ENCODE measurements around the gene CNOT9.

The CNOT9 gene

DNA sequence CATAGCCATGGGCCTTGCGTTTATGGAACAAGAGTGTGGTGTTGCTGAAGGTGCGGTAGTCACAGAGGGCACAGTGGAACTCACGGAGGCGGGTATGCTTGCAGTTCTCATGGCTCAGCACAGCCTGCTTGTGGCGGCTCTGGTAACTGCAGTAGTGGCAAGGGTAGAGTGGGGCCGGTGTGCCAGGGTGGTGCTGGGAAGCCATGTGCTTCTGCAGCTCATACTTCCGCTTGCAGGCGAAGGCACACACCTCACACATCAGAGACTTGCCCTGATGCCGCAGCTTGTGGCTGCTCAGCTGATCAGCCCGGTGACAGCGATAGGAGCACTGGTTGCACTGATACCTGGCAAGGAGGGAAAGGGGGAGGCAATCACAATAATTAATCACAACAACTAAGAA is 76.1 kb downstream of the CNOT9 start:
- no peak for TF ChIP-seq GATA1 (IDR thresholded peaks at IDR 0.05; ENCODE audit: low read depth, low read length)
- no peak for TF ChIP-seq POLR2A (IDR thresholded peaks at IDR 0.05; ENCODE audit: low read length)
- no peak for DNase-seq

DNA sequence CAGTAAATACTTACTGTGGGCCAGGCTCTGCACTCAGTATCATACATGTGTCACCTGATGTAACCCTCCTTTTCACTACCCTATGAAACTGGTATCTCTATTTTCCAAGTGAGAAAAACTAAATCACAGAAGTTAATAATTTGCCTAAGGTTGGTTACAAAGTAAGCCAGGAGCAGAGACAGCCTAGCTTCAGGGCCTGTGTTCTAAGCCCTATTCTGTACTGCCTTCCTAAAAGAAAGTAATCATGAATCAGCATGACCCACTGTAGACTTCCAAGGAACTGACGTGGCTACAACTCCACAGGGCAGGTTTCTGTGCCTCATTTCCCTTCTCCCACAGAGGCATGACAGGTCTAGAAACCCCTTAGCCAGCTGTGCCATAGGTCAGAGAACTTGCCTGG is 76.5 kb downstream of the CNOT9 start:
- no peak for TF ChIP-seq GATA1 (IDR thresholded peaks at IDR 0.05; ENCODE audit: low read depth, low read length)
- TF ChIP-seq POLR2A (IDR thresholded peaks at IDR 0.05; ENCODE audit: low read length): no peak
- no peak for DNase-seq
